ENCODE data around the gene ASCC3. TPM values are rescaled to one million over a fixed set of nuclear protein-coding genes. Genes with fewer than 3 reads are reported as not detected.

Gene ASCC3, protein sequence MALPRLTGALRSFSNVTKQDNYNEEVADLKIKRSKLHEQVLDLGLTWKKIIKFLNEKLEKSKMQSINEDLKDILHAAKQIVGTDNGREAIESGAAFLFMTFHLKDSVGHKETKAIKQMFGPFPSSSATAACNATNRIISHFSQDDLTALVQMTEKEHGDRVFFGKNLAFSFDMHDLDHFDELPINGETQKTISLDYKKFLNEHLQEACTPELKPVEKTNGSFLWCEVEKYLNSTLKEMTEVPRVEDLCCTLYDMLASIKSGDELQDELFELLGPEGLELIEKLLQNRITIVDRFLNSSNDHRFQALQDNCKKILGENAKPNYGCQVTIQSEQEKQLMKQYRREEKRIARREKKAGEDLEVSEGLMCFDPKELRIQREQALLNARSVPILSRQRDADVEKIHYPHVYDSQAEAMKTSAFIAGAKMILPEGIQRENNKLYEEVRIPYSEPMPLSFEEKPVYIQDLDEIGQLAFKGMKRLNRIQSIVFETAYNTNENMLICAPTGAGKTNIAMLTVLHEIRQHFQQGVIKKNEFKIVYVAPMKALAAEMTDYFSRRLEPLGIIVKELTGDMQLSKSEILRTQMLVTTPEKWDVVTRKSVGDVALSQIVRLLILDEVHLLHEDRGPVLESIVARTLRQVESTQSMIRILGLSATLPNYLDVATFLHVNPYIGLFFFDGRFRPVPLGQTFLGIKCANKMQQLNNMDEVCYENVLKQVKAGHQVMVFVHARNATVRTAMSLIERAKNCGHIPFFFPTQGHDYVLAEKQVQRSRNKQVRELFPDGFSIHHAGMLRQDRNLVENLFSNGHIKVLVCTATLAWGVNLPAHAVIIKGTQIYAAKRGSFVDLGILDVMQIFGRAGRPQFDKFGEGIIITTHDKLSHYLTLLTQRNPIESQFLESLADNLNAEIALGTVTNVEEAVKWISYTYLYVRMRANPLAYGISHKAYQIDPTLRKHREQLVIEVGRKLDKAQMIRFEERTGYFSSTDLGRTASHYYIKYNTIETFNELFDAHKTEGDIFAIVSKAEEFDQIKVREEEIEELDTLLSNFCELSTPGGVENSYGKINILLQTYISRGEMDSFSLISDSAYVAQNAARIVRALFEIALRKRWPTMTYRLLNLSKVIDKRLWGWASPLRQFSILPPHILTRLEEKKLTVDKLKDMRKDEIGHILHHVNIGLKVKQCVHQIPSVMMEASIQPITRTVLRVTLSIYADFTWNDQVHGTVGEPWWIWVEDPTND (N-terminal part only)
- total RNA-seq = 10 to 100 TPM; 39.2 to 49.6 (median 44.2) TPM
- 61.1 TPM for total RNA-seq (2013)
- total RNA-seq = 86.1 to 271 (median 127) reads per million in 29 experiments

DNA sequence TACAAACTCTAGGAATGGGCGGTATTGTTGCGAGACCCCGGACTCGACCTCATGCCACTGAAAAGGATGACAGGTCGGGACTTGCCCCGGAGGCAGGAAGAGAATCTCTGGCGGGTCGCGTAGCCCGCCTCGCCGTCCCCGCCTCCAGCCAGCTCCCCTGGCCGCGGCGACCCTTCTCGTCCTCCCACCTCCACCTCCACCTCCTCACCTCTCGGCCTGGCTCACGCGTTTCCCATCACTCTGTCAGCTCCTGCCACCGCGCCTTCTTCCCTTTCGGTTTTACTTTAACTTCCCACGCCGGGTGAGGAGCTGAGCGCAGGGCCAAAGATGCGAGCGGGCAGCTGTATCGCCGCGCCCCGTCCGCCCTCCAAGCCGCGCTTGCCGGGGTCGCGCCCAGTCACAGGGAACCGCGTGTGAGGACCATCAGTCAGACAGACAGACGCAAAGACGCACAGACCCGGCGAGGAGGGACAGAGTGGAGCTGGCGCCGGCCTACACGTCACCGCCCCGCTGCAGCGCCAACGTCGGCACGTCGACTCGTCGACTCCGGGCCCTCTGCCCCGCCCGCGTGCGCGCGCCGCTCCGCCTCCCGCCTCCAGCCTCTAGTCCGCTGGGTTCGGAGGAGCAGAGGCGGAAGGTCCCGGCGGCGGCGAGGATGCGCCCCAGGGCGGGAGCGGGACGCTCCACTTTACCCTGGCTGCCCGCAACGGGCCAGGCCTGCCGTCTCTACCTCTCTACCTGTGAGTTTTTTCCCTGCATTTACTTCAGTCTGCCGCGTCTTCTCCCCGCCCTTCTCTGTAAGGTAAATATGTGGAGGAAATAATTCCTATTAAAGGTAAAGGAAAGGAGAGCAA lies at the start of gene ASCC3:
Gene ASCC3, minus strand, starts transcription at position 477 of the 854 bp plus-strand sequence. CDS start 13,332 bp downstream, outside the sequence.
- Mint-ChIP-seq H3K9me3 (no peaks in the 10 kb centered on the region), H3K4me1 (peaks cover 49 to 53% (median 49%) of the 10 kb centered on the region in 3 donors), H3K27ac (peak within 1 kb of the TSS; percentile 98 to 99), H3K36me3 (peaks cover 3% of the 10 kb centered on the region), H3K27me3 (no peaks in the 10 kb centered on the region), H3K4me3 (peak within 1 kb of the TSS; percentile 99 to 100 (median 100))
- DNase-seq (peak; percentile 71 to 93 (median 86)), ATAC-seq (replicated peaks in 1 of 4) (peak; percentile 96 to 99 (median 98))
- Histone ChIP-seq H3K27ac (ENCODE audit: low read length) (peak within 1 kb of the TSS; percentile 94), H3K27me3 (replicated peaks in 1 of 2; ENCODE audit: control insufficient read depth in 2 of 2, extremely low read depth in 1 of 2, insufficient read depth in 2 of 2, low read length in 1 of 2) (no peaks in the 10 kb centered on the region), H3K4me3 (ENCODE audit: control insufficient read depth in 1 of 2, extremely low read depth in 1 of 2, low read length in 1 of 2) (peak within 1 kb of the TSS; percentile 90 to 97), H3K4me1 (ENCODE audit: control insufficient read depth in 1 of 2, extremely low read depth in 1 of 2, insufficient read depth in 2 of 2, low read length in 2 of 2) (peaks cover 16 to 19% of the 10 kb centered on the region in 2 experiments), H3K36me3 (ENCODE audit: control insufficient read depth in 2 of 2, extremely low read depth in 1 of 2, insufficient read depth in 1 of 2, low read length in 1 of 2) (no peaks in the 10 kb centered on the region), H3K9me3 (no peaks in the 10 kb centered on the region)
- CTCF ChIA-PET = no interaction called here
- under 1% methylated on average over 73 of the region's 83 CpGs for WGBS (ENCODE audit: insufficient coverage)
- POLR2A ChIA-PET = interaction anchor here (0.6 to 1.0 kb wide), 4 partner anchors 25 to 204 kb away, joined by 3 to 4 read pairs (median 4); no protein-coding TSS in a partner anchor

DNA sequence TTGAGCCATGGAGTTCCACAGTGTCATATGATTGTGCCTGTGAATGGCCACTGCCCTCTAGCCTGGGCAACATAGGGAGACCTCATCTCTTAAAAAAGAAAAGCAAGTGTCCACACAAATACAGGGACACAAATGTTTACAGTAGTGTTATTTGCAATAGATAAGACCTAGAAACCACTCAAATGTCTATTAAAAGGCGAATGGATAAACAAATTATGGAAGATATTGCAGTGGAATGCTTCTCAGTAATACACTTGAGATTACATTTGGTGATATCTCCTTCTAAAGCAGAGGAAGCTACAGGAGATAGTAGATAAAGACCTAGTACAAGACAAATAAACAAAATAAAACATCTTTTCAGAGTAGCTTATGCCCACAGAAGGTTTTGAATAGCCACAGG lies 44.6 kb upstream of the ASCC3 start:
- H3K4me1 ChIP-seq (ENCODE audit: control insufficient read depth in 1 of 2, extremely low read depth in 1 of 2, insufficient read depth in 2 of 2, low read length in 2 of 2) = no peaks in the 10 kb centered on the region
- H3K9me3 ChIP-seq = no peaks in the 10 kb centered on the region
- DNase-seq = no peak
- H3K27ac Mint-ChIP-seq = no peak overlapping the region
- no peak for ATAC-seq (replicated peaks in 1 of 4)
- no peaks in the 10 kb centered on the region for H3K36me3 Mint-ChIP-seq
- peaks cover 0 to 6% of the 10 kb centered on the region in 2 donors for H3K27me3 Mint-ChIP-seq
- WGBS (ENCODE audit: insufficient coverage) = no CpG with 5 or more reads among the region's 1 CpG
- H3K4me3 ChIP-seq (ENCODE audit: control insufficient read depth in 1 of 2, extremely low read depth in 1 of 2, low read length in 1 of 2) = no peak overlapping the region
- H3K36me3 ChIP-seq (ENCODE audit: control insufficient read depth in 2 of 2, extremely low read depth in 1 of 2, insufficient read depth in 1 of 2, low read length in 1 of 2) = no peaks in the 10 kb centered on the region
- no peak overlapping the region for H3K27ac ChIP-seq (ENCODE audit: low read length)
- ChIA-PET CTCF (no interaction called here), POLR2A (no interaction called here)
- no peaks in the 10 kb centered on the region for H3K9me3 Mint-ChIP-seq
- no peaks in the 10 kb centered on the region for H3K27me3 ChIP-seq (replicated peaks in 1 of 2; ENCODE audit: control insufficient read depth in 2 of 2, extremely low read depth in 1 of 2, insufficient read depth in 2 of 2, low read length in 1 of 2)
- H3K4me1 Mint-ChIP-seq = no peaks in the 10 kb centered on the region
- no peak overlapping the region for H3K4me3 Mint-ChIP-seq

DNA sequence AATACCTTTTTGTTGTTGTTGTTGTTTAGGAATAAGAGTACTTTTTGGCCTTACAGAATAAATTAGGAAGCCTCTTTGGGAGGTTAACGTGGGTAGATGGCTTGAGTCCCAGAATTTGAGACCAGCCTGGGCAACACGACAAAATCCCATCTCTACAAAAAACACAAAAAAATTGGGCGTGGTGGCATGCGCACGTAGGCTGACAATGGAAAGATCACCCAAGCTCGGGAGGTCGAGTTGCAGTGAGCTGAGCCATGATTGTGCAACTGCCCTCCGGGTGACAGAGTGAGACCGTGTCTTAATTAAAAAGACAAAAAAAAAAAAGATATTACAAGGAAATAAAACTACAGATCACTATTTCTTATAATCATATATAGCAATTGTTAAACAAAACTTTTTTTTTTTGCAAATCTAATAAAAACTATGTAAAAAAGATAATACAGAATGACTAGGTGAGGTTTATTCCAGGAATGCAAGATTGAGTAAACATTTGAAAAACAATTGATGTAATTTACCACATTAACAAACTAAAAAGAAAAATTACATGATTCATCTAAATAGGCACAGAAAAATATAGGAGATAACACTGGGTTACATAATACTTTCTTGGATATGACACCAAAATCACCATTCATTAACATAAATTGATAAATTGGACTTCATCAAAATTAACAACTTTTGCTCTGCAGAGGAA lies 43.6 kb upstream of the ASCC3 start:
- no peak for ATAC-seq (replicated peaks in 1 of 4)
- Histone ChIP-seq H3K27ac (ENCODE audit: low read length) (no peak overlapping the region), H3K4me3 (ENCODE audit: control insufficient read depth in 1 of 2, extremely low read depth in 1 of 2, low read length in 1 of 2) (no peak overlapping the region), H3K4me1 (ENCODE audit: control insufficient read depth in 1 of 2, extremely low read depth in 1 of 2, insufficient read depth in 2 of 2, low read length in 2 of 2) (no peaks in the 10 kb centered on the region), H3K27me3 (replicated peaks in 1 of 2; ENCODE audit: control insufficient read depth in 2 of 2, extremely low read depth in 1 of 2, insufficient read depth in 2 of 2, low read length in 1 of 2) (no peaks in the 10 kb centered on the region), H3K36me3 (ENCODE audit: control insufficient read depth in 2 of 2, extremely low read depth in 1 of 2, insufficient read depth in 1 of 2, low read length in 1 of 2) (no peaks in the 10 kb centered on the region), H3K9me3 (no peaks in the 10 kb centered on the region)
- Mint-ChIP-seq H3K4me3 (no peak overlapping the region), H3K36me3 (no peaks in the 10 kb centered on the region), H3K27ac (no peak overlapping the region), H3K4me1 (no peaks in the 10 kb centered on the region), H3K9me3 (no peaks in the 10 kb centered on the region), H3K27me3 (peaks cover 6 to 10% of the 10 kb centered on the region in 2 donors)
- WGBS (ENCODE audit: insufficient coverage) = 80% methylated on average over 2 of the region's 9 CpGs
- POLR2A ChIA-PET = no interaction called here
- CTCF ChIA-PET = no interaction called here
- no peak for DNase-seq

DNA sequence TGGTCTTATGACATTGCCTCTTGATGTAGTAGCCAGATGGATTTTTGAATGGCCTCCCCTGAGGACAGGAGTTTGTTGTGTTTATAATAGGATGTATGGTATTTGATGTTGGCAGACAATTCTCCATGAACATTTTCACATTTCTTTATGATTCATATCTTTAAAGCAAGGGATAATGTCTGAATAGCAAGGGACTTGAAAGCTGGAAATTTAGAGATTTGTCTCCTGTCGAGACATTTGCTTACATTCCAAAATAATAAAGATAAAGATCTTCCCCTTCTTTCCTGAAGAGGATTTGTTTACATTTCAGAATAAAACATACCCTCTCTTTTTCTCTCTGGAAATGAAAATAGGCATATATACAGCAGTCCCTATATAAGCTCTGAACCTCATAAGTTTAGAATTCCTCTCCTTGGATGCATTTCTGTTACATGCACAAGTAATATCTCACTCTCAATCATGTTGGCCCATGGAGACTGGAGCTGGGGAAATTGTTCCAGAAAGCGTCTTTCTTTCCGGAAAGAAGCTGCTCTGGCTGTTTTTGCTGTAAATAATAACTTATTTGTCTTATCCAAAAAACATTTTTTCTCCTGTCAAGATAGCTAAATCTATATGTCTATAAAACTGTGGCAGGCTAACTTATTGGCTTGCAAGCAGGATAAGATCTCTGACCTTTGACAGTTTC lies 42.5 kb upstream of the ASCC3 start:
- no peak overlapping the region for H3K4me3 Mint-ChIP-seq
- ChIA-PET POLR2A (no interaction called here), CTCF (no interaction called here)
- no peaks in the 10 kb centered on the region for H3K9me3 Mint-ChIP-seq
- WGBS (ENCODE audit: insufficient coverage) = no CpG with 5 or more reads among the region's 3 CpGs
- H3K4me1 Mint-ChIP-seq = no peaks in the 10 kb centered on the region
- Histone ChIP-seq H3K4me1 (ENCODE audit: control insufficient read depth in 1 of 2, extremely low read depth in 1 of 2, insufficient read depth in 2 of 2, low read length in 2 of 2) (no peaks in the 10 kb centered on the region), H3K36me3 (ENCODE audit: control insufficient read depth in 2 of 2, extremely low read depth in 1 of 2, insufficient read depth in 1 of 2, low read length in 1 of 2) (no peaks in the 10 kb centered on the region), H3K27me3 (replicated peaks in 1 of 2; ENCODE audit: control insufficient read depth in 2 of 2, extremely low read depth in 1 of 2, insufficient read depth in 2 of 2, low read length in 1 of 2) (no peaks in the 10 kb centered on the region), H3K27ac (ENCODE audit: low read length) (no peak overlapping the region), H3K4me3 (ENCODE audit: control insufficient read depth in 1 of 2, extremely low read depth in 1 of 2, low read length in 1 of 2) (no peak overlapping the region), H3K9me3 (no peaks in the 10 kb centered on the region)
- DNase-seq (no peak), ATAC-seq (replicated peaks in 1 of 4) (no peak)
- H3K36me3 Mint-ChIP-seq = no peaks in the 10 kb centered on the region
- H3K27me3 Mint-ChIP-seq = peaks cover 6 to 10% of the 10 kb centered on the region in 2 donors
- H3K27ac Mint-ChIP-seq = no peak overlapping the region

DNA sequence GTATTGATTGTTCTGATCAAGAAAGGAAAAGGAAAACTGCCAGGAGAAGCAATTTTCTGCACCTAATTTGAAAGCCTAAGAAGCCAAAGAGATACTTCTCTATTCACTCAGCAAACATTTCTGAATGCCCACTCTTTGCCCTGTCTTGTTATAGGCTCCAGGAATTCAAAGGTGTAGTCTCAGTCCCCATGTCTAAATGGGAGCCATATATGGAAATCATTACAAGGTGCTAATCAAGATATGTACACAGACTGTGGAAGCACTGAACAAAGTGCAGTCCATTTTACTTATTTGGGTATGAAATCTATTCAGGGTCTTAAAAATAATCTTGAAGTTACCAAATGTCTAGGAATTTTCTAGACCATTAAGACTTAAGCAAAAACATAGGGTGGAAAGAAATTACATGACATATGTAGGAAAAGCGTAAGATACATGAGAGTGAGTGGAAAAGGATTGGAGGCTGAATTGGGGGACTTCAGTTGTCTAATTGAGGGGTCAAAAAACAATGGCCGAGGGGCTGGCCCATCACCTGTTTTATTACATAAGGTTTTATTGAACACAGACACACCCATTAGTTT lies 39.0 kb upstream of the ASCC3 start:
- Mint-ChIP-seq H3K36me3 (no peaks in the 10 kb centered on the region), H3K4me3 (no peak overlapping the region), H3K4me1 (no peaks in the 10 kb centered on the region), H3K9me3 (no peaks in the 10 kb centered on the region), H3K27ac (no peak overlapping the region), H3K27me3 (peaks cover 12 to 17% of the 10 kb centered on the region in 2 donors)
- no peaks in the 10 kb centered on the region for H3K4me1 ChIP-seq (ENCODE audit: control insufficient read depth in 1 of 2, extremely low read depth in 1 of 2, insufficient read depth in 2 of 2, low read length in 2 of 2)
- no peaks in the 10 kb centered on the region for H3K9me3 ChIP-seq
- DNase-seq (no peak), ATAC-seq (replicated peaks in 1 of 4) (no peak)
- no peak overlapping the region for H3K27ac ChIP-seq (ENCODE audit: low read length)
- H3K27me3 ChIP-seq (replicated peaks in 1 of 2; ENCODE audit: control insufficient read depth in 2 of 2, extremely low read depth in 1 of 2, insufficient read depth in 2 of 2, low read length in 1 of 2) = peaks cover 0 to 2% of the 10 kb centered on the region in 2 experiments
- ChIA-PET CTCF (no interaction called here), POLR2A (no interaction called here)
- H3K4me3 ChIP-seq (ENCODE audit: control insufficient read depth in 1 of 2, extremely low read depth in 1 of 2, low read length in 1 of 2) = no peak overlapping the region
- 83% methylated on average over 1 of the region's 2 CpGs for WGBS (ENCODE audit: insufficient coverage)
- H3K36me3 ChIP-seq (ENCODE audit: control insufficient read depth in 2 of 2, extremely low read depth in 1 of 2, insufficient read depth in 1 of 2, low read length in 1 of 2) = no peaks in the 10 kb centered on the region
